H9 (cell line): ENCODE data around the gene FEZF2. TPM values are rescaled to one million over a fixed set of nuclear protein-coding genes. Genes with fewer than 3 reads are reported as not detected.
A peak's percentile ranks its signal among the peaks of the same experiment; 100 is the strongest.

Source experiments
- DNase-seq: peaks from one replicate; pipeline ENCODE4 v3.0.0-alpha.2; 2017
- H2AFZ ChIP-seq: one replicate; pipeline ENCODE4 v1.6.1; 2013; ENCODE audit warnings: mild to moderate bottlenecking, low read length, control low read depth, moderate library complexity
- H2AK5ac ChIP-seq: 2 replicates; pipeline ENCODE4 v1.6.1; 2013; ENCODE audit warnings: low read length, control low read depth, mixed read lengths; ENCODE audit not compliant: insufficient read length
- H2BK120ac ChIP-seq: one replicate; pipeline ENCODE4 v1.6.1; 2013; ENCODE audit warnings: low read depth, mild to moderate bottlenecking, low read length, control low read depth, inconsistent platforms; ENCODE audit not compliant: poor library complexity, severe bottlenecking
- H2BK12ac ChIP-seq: 2 replicates; pipeline ENCODE4 v1.6.1; 2013; ENCODE audit warnings: low read length, control low read depth, mixed read lengths, low read depth; ENCODE audit not compliant: insufficient read length
- H2BK15ac ChIP-seq: 2 replicates; pipeline ENCODE4 v1.6.1; 2013; ENCODE audit warnings: low read depth, low read length, control low read depth
- H2BK20ac ChIP-seq: one replicate; pipeline ENCODE4 v1.6.1; 2013; ENCODE audit warnings: low read depth, mild to moderate bottlenecking, low read length, control low read depth, inconsistent platforms; ENCODE audit not compliant: poor library complexity, severe bottlenecking
- H2BK5ac ChIP-seq: 2 replicates; pipeline ENCODE4 v1.6.1; 2013; ENCODE audit warnings: low read length, control low read depth, mixed read lengths; ENCODE audit not compliant: insufficient read length
- H3K14ac ChIP-seq: 2 replicates; pipeline ENCODE4 v1.6.1; 2013; ENCODE audit warnings: low read length, control low read depth; ENCODE audit not compliant: insufficient read depth
- H3K18ac ChIP-seq: 2 replicates; pipeline ENCODE4 v1.6.1; 2013; ENCODE audit warnings: low read depth, mild to moderate bottlenecking, mixed read lengths, low read length, control low read depth; ENCODE audit not compliant: insufficient read length
- H3K23ac ChIP-seq: 2 replicates; pipeline ENCODE4 v1.6.1; 2013; ENCODE audit warnings: low read length, control low read depth, mixed read lengths, low read depth; ENCODE audit not compliant: insufficient read length
- H3K23me2 ChIP-seq: 2 replicates; pipeline ENCODE4 v1.6.1; 2013; ENCODE audit warnings: low read depth, mild to moderate bottlenecking, mixed read lengths, low read length, control low read depth; ENCODE audit not compliant: insufficient read length, poor library complexity, severe bottlenecking
- H3K27ac ChIP-seq: 2 replicates; pipeline ENCODE4 v1.5.1; 2013; ENCODE audit warnings: low read length, control low read depth, mixed read lengths, low read depth; ENCODE audit not compliant: insufficient read length
- H3K27me3 ChIP-seq: 2 replicates; pipeline ENCODE4 v1.6.1; 2013; ENCODE audit warnings: low read length, control low read depth, inconsistent platforms; ENCODE audit not compliant: insufficient read depth
- H3K4ac ChIP-seq: 2 replicates; pipeline ENCODE4 v1.6.1; 2013; ENCODE audit warnings: low read depth, mild to moderate bottlenecking, control low read depth, inconsistent platforms, low read length, moderate library complexity
- H3K4me1 ChIP-seq: 2 replicates; pipeline ENCODE4 v1.6.1; 2013; ENCODE audit warnings: low read length, control low read depth, inconsistent platforms; ENCODE audit not compliant: insufficient read depth
- H3K4me2 ChIP-seq: 2 replicates; pipeline ENCODE4 v1.6.1; 2013; ENCODE audit warnings: low read length, control low read depth, mixed read lengths; ENCODE audit not compliant: insufficient read length, insufficient read depth
- H3K56ac ChIP-seq: 2 replicates; pipeline ENCODE4 v1.6.1; 2013; ENCODE audit warnings: low read depth, mild to moderate bottlenecking, mixed read lengths, low read length, control low read depth; ENCODE audit not compliant: insufficient read length
- H3K79me1 ChIP-seq: 2 replicates; pipeline ENCODE4 v1.6.1; 2013; ENCODE audit warnings: low read depth, mild to moderate bottlenecking, moderate library complexity, low read length, control low read depth, inconsistent platforms; ENCODE audit not compliant: insufficient read depth, poor library complexity, severe bottlenecking
- H3K79me2 ChIP-seq: 2 replicates; pipeline ENCODE4 v1.6.1; 2013; ENCODE audit warnings: low read length, control low read depth, inconsistent platforms; ENCODE audit not compliant: insufficient read depth
- H3K9ac ChIP-seq: 2 replicates; pipeline ENCODE4 v1.6.1; 2013; ENCODE audit warnings: low read length, control low read depth, mixed read lengths; ENCODE audit not compliant: insufficient read length; ENCODE audit errors: extremely low read depth
- H3K9me3 ChIP-seq: one replicate; pipeline ENCODE4 v1.6.1; 2013; ENCODE audit warnings: low read depth, low read length, inconsistent platforms; ENCODE audit not compliant: control insufficient read depth
- H3T11ph ChIP-seq: one replicate; pipeline ENCODE4 v1.6.1; 2013; ENCODE audit warnings: mild to moderate bottlenecking, low read length, control low read depth, inconsistent platforms
- H4K20me1 ChIP-seq: one replicate; pipeline ENCODE4 v1.6.1; 2013; ENCODE audit not compliant: control insufficient read depth, insufficient read length, insufficient read depth
- H4K5ac ChIP-seq: 2 replicates; pipeline ENCODE4 v1.6.1; 2013; ENCODE audit warnings: low read depth, mild to moderate bottlenecking, mixed read lengths, low read length, control low read depth; ENCODE audit not compliant: insufficient read length
- H4K8ac ChIP-seq: replicated peaks from 2 replicates; pipeline ENCODE4 v1.6.1; 2013; ENCODE audit warnings: low read length, control low read depth, mixed read lengths, low read depth; ENCODE audit not compliant: insufficient read length
- H4K91ac ChIP-seq: 2 replicates; pipeline ENCODE4 v1.6.1; 2013; ENCODE audit warnings: low read depth, mild to moderate bottlenecking, moderate library complexity, mixed read lengths, low read length, control low read depth; ENCODE audit not compliant: insufficient read length
- H3K27ac Mint-ChIP-seq, 3 experiments: 2 replicates in 2 of 3; 3 replicates in 1 of 3; pipeline ENCODE4 v1.8.0; 2020 to 2021; ENCODE audit warnings: mixed read lengths in 3 of 3, mild to moderate bottlenecking in 1 of 3, moderate library complexity in 1 of 3
- H3K27me3 Mint-ChIP-seq: 2 replicates; pipeline ENCODE4 v1.8.0; 2021; ENCODE audit warnings: low read depth, mild to moderate bottlenecking, moderate library complexity, mixed read lengths
- H3K36me3 Mint-ChIP-seq, 3 experiments: 2 replicates in 2 of 3; 3 replicates in 1 of 3; pipeline ENCODE4 v1.8.0; 2020 to 2021; ENCODE audit warnings: low read depth in 3 of 3, mixed read lengths in 3 of 3; ENCODE audit not compliant: insufficient read depth in 1 of 3
- H3K4me1 Mint-ChIP-seq, 2 experiments: 2 replicates each; pipeline ENCODE4 v1.8.0; 2020; ENCODE audit warnings: mixed read lengths in 2 of 2
- H3K4me3 Mint-ChIP-seq, 2 experiments: 2 replicates in 1 of 2; 3 replicates in 1 of 2; pipeline ENCODE4 v1.8.0; 2020 to 2021; ENCODE audit warnings: mild to moderate bottlenecking in 2 of 2, mixed read lengths in 2 of 2, moderate library complexity in 1 of 2
- H3K9me3 Mint-ChIP-seq, 2 experiments: 2 replicates in 1 of 2; 3 replicates in 1 of 2; pipeline ENCODE4 v1.8.0; 2020; ENCODE audit warnings: mild to moderate bottlenecking in 2 of 2, mixed read lengths in 2 of 2, moderate library complexity in 1 of 2
- CTCF ChIP-seq: fragments of 200-600 bp; sonication (generic); conservative IDR thresholded peaks from 3 replicates; pipeline ENCODE4 v1.8.0; 2021; ENCODE audit warnings: antibody characterized with exemption, mild to moderate bottlenecking
- WGBS: extraction: QIAGEN DNeasy Blood & Tissue Kit; methylation state at CpG from one replicate; pipeline ENCODE4 v1.1.7; 2013; ENCODE audit warnings: missing lambda C conversion rate, low lambda C conversion rate, mixed read lengths; ENCODE audit not compliant: insufficient read length; ENCODE audit errors: extremely low coverage; 5-methylcytosine and 5-hydroxymethylcytosine counted together
- total RNA-seq: library from RNA; stranded (reverse); gene quantifications from 2 replicates; pipeline ENCODE4 v1.2.1, GENCODE V29; 2021

Gene FEZF2
- total RNA-seq, 1 experiment from 2014 or later = 0.11 TPM

- Mint-ChIP-seq H3K27ac (no peak overlapping the region), H3K9me3 (peaks cover 4 to 6% of the 10 kb centered on the region in 2 experiments; a peak in 4 of 5 replicates), H3K4me1 (peaks cover 70 to 82% of the 10 kb centered on the region in 2 experiments)
These were observed 4.5 kb downstream of the FEZF2 start for GRCh38 chr3:62368705-62369475.

More at GRCh38 chr3:62368705-62369475, 4.5 kb downstream of the FEZF2 start:
- Histone ChIP-seq H3K23me2 (peaks cover 14% of the 10 kb centered on the region), H3T11ph (no peak overlapping the region), H4K8ac (no peak overlapping the region), H3K4me2 (peak overlapping the region; percentile 58), H2AFZ (no peak overlapping the region), H3K79me1 (no peaks in the 10 kb centered on the region), H3K56ac (no peak overlapping the region), H2BK12ac (no peak overlapping the region), H3K9ac (no peak overlapping the region), H2AK5ac (no peak overlapping the region), H2BK120ac (no peak overlapping the region), H3K4ac (no peak overlapping the region), H3K23ac (no peak overlapping the region), H2BK20ac (no peak overlapping the region), H3K79me2 (no peaks in the 10 kb centered on the region), H2BK5ac (no peak overlapping the region), H3K14ac (no peak overlapping the region), H3K18ac (no peak overlapping the region), H4K5ac (no peak overlapping the region), H4K91ac (no peak overlapping the region), H3K9me3 (no peaks in the 10 kb centered on the region), H3K27me3 (peaks cover 88% of the 10 kb centered on the region), H3K4me1 (no peaks in the 10 kb centered on the region; the same call in 1 of the 2 replicates), H4K20me1 (no peaks in the 10 kb centered on the region), H3K27ac (no peak overlapping the region), H2BK15ac (no peak overlapping the region)
- peak; percentile 78 for TF ChIP-seq CTCF
- peak overlapping the region; percentile 42 to 82; a peak in 4 of 5 replicates for H3K4me3 Mint-ChIP-seq
- DNase-seq = peak; percentile 75
- H3K27me3 Mint-ChIP-seq = peaks cover 100% of the 10 kb centered on the region
- no CpG with 5 or more reads among the region's 58 CpGs for WGBS
- H3K36me3 Mint-ChIP-seq = no peaks in the 10 kb centered on the region; a peak in 2 of 7 replicates
